Parathyroid adenoma (tissue), 2 donors: Measurements from ENCODE around the gene PRKAR1B.
"Not testable (repeated sequence)": the region's sequence is repeated elsewhere in the genome, so short reads cannot be mapped to it uniquely, and the experiment has no call there.

Experiments
- H2AFZ ChIP-seq: fragments of 300-600 bp; sonication (generic); one replicate; pipeline ENCODE4 v1.7.0; 2017; ENCODE audit warnings: antibody characterized with exemption, mild to moderate bottlenecking
- H3K27ac ChIP-seq: fragments of 300-600 bp; sonication (generic); one replicate; pipeline ENCODE4 v1.7.0; 2017
- H3K27me3 ChIP-seq: fragments of 300-600 bp; sonication (generic); one replicate; pipeline ENCODE4 v1.7.0; 2017; ENCODE audit warnings: low read length; ENCODE audit not compliant: control insufficient read depth, insufficient read depth
- H3K36me3 ChIP-seq: fragments of 300-600 bp; sonication (generic); one replicate; pipeline ENCODE4 v1.7.0; 2017; ENCODE audit warnings: low read length; ENCODE audit not compliant: control insufficient read depth, insufficient read depth
- H3K4me1 ChIP-seq: fragments of 300-600 bp; sonication (generic); one replicate; pipeline ENCODE4 v1.7.0; 2017; ENCODE audit warnings: control low read depth
- H3K4me2 ChIP-seq: fragments of 300-600 bp; sonication (generic); one replicate; pipeline ENCODE4 v1.7.0; 2017; ENCODE audit warnings: low read length
- H3K4me3 ChIP-seq: fragments of 300-600 bp; sonication (generic); one replicate; pipeline ENCODE4 v1.7.0; 2017; ENCODE audit warnings: low read depth, low read length
- H3K79me2 ChIP-seq: fragments of 300-600 bp; sonication (generic); one replicate; pipeline ENCODE4 v1.7.0; 2017; ENCODE audit warnings: control low read depth
- H3K9ac ChIP-seq: fragments of 300-600 bp; sonication (generic); one replicate; pipeline ENCODE4 v1.7.0; 2017; ENCODE audit warnings: mild to moderate bottlenecking
- H3K9me3 ChIP-seq: fragments of 300-600 bp; sonication (generic); one replicate; pipeline ENCODE4 v1.7.0; 2017; ENCODE audit warnings: low read length; ENCODE audit not compliant: control insufficient read depth
- CTCF ChIP-seq: fragments of 300-600 bp; sonication (generic); IDR thresholded peaks from one replicate; pipeline ENCODE4 v1.7.0; 2017; ENCODE audit warnings: antibody characterized with exemption, mild to moderate bottlenecking
- donor health status: primary hyperparathyroidism.

Gene PRKAR1B

GRCh38 chr7:618539-619367, 108.3 kb downstream of the PRKAR1B start:
- Histone ChIP-seq H3K27ac (no peak overlapping the region), H3K36me3 (no peaks in the 10 kb centered on the region), H2AFZ (no peak overlapping the region), H3K4me3 (no peak overlapping the region), H3K79me2 (no peaks in the 10 kb centered on the region), H3K9me3 (peaks cover 6% of the 10 kb centered on the region), H3K9ac (no peak overlapping the region), H3K4me1 (no peaks in the 10 kb centered on the region), H3K4me2 (no peak overlapping the region), H3K27me3 (no peaks in the 10 kb centered on the region)
- TF ChIP-seq CTCF = no peak

- no peaks in the 10 kb centered on the region for H3K36me3 ChIP-seq
Observed at GRCh38 chr7:617614-618538, 109.2 kb downstream of the PRKAR1B start.

GRCh38 chr7:613442-614140, 113.5 kb downstream of the PRKAR1B start:
- H3K27me3 ChIP-seq = no peaks in the 10 kb centered on the region
- no peaks in the 10 kb centered on the region for H3K79me2 ChIP-seq
- no peak overlapping the region for H3K27ac ChIP-seq

More at GRCh38 chr7:617614-618538, 109.2 kb downstream of the PRKAR1B start:
- Histone ChIP-seq H3K4me1 (no peaks in the 10 kb centered on the region), H2AFZ (no peak overlapping the region), H3K27ac (no peak overlapping the region), H3K27me3 (no peaks in the 10 kb centered on the region), H3K4me2 (no peak overlapping the region), H3K4me3 (no peak overlapping the region), H3K79me2 (no peaks in the 10 kb centered on the region), H3K9me3 (peaks cover 6% of the 10 kb centered on the region), H3K9ac (no peak overlapping the region)
- no peak for TF ChIP-seq CTCF

GRCh38 chr7:611837-612236, 115.2 kb downstream of the PRKAR1B start:
- not testable (repeated sequence) for H3K9me3 ChIP-seq, H3K4me2 ChIP-seq, H3K9ac ChIP-seq, H3K27me3 ChIP-seq, H3K4me1 ChIP-seq, H3K36me3 ChIP-seq, H3K27ac ChIP-seq, H3K79me2 ChIP-seq, H3K4me3 ChIP-seq, H2AFZ ChIP-seq

More at GRCh38 chr7:613442-614140, 113.5 kb downstream of the PRKAR1B start:
- Histone ChIP-seq H3K4me2 (no peak overlapping the region), H3K4me3 (no peak overlapping the region), H3K9me3 (no peaks in the 10 kb centered on the region), H3K4me1 (peaks cover 5% of the 10 kb centered on the region), H3K9ac (no peak overlapping the region), H2AFZ (no peak overlapping the region), H3K36me3 (no peaks in the 10 kb centered on the region)
- no peak for TF ChIP-seq CTCF
